Vagina (tissue), 2 donors: ENCODE data around the gene C16orf95. TPM values are rescaled to one million over a fixed set of nuclear protein-coding genes. Genes with fewer than 3 reads are reported as not detected.
A peak's percentile ranks its signal among the peaks of the same experiment; 100 is the strongest.

Source experiments
- DNase-seq, 2 donors: peaks; one replicate each; pipeline ENCODE4 v3.0.0-alpha.2; 2017; ENCODE audit errors: extremely low spot score in 2 of 2
- H3K27ac ChIP-seq: fragments of 200-600 bp; sonication (generic); one replicate; pipeline ENCODE4 v1.5.1; 2019
- H3K27me3 ChIP-seq: fragments of 200-600 bp; sonication (generic); one replicate; pipeline ENCODE4 v1.5.1; 2019
- H3K36me3 ChIP-seq, 2 donors: fragments of 200-600 bp; sonication (generic); one replicate each; pipeline ENCODE4 v1.5.1; 2017 to 2019
- H3K4me1 ChIP-seq: fragments of 200-600 bp; sonication (generic); one replicate; pipeline ENCODE4 v1.5.1; 2019
- H3K4me3 ChIP-seq, 2 donors: fragments of 200-600 bp; sonication (generic); 1 replicate in 1 of 2; 2 replicates in 1 of 2; pipeline ENCODE4 v1.5.1; 2016 to 2019
- H3K9me3 ChIP-seq: fragments of 200-600 bp; sonication (generic); one replicate; pipeline ENCODE4 v1.5.1; 2019
- CTCF ChIP-seq, 3 experiments: fragments of 450-650 bp in 2 of 3; fragments of 200-600 bp in 1 of 3; sonication (generic) in 1 of 3; IDR thresholded peaks; one replicate each; pipeline ENCODE4 v1.5.1; 2017 to 2019; ENCODE audit warnings: antibody characterized with exemption in 3 of 3, mild to moderate bottlenecking in 2 of 3, moderate library complexity in 2 of 3
- POLR2A ChIP-seq, 2 donors: fragments of 450-650 bp; IDR thresholded peaks; one replicate each; pipeline ENCODE4 v1.6.1; 2017; ENCODE audit warnings: antibody characterized with exemption in 2 of 2, mild to moderate bottlenecking in 2 of 2, moderate library complexity in 2 of 2
- POLR2AphosphoS5 ChIP-seq, 2 donors: sonication (generic); formaldehyde crosslinking; IDR thresholded peaks; one replicate each; pipeline ENCODE4 v1.9.0; 2017; ENCODE audit warnings: antibody characterized with exemption in 2 of 2, mild to moderate bottlenecking in 2 of 2, low read depth in 1 of 2; ENCODE audit not compliant: insufficient read depth in 1 of 2
- intact Hi-C: fragments of 100-400 bp; cut with DNase I; formaldehyde crosslinking; loops from one replicate; pipeline ENCODE4 v1.15.1; 2023
- total RNA-seq: library from RNA; depleted of rRNA; stranded (reverse); fragments of >200 nt; gene quantifications from one replicate; pipeline ENCODE4 v1.2.3, GENCODE V29; 2016

Gene C16orf95
- total RNA-seq, 1 donor from 2014 or later, result 1.5 TPM

GRCh38 chr16:87319997-87320491, 2.9 kb upstream of the C16orf95 start:
- Histone ChIP-seq H3K9me3 (no peaks in the 10 kb centered on the region), H3K27me3 (no peaks in the 10 kb centered on the region), H3K36me3 (no peaks in the 10 kb centered on the region), H3K27ac (no peak overlapping the region), H3K4me3 (no peak overlapping the region), H3K4me1 (peaks cover 18% of the 10 kb centered on the region)
- DNase-seq, result no peak
- TF ChIP-seq CTCF (IDR thresholded peaks at IDR 0.05) (no peak), POLR2AphosphoS5 (IDR thresholded peaks at IDR 0.05; ENCODE audit: insufficient read depth in 1 of 2, low read depth in 1 of 2) (no peak), POLR2A (IDR thresholded peaks at IDR 0.05) (no peak)
- intact Hi-C loops, result no loop called here

- no peak overlapping the region for H3K4me3 ChIP-seq
- TF ChIP-seq POLR2AphosphoS5 (IDR thresholded peaks at IDR 0.05; ENCODE audit: insufficient read depth in 1 of 2, low read depth in 1 of 2), result no peak
- TF ChIP-seq CTCF (IDR thresholded peaks at IDR 0.05), result no peak
- no peak for TF ChIP-seq POLR2A (IDR thresholded peaks at IDR 0.05)
- H3K27ac ChIP-seq, result no peak overlapping the region
- no peaks in the 10 kb centered on the region for H3K9me3 ChIP-seq
- no peaks in the 10 kb centered on the region for H3K27me3 ChIP-seq
- DNase-seq, result no peak
- no peaks in the 10 kb centered on the region for H3K36me3 ChIP-seq
- intact Hi-C loops, result no loop called here
- peaks cover 14% of the 10 kb centered on the region for H3K4me1 ChIP-seq
Observed at GRCh38 chr16:87319011-87319410, 1.8 kb upstream of the C16orf95 start.

- Histone ChIP-seq H3K4me1 (peaks cover 14% of the 10 kb centered on the region), H3K27ac (peak overlapping the region; percentile 89), H3K9me3 (no peaks in the 10 kb centered on the region), H3K27me3 (no peaks in the 10 kb centered on the region), H3K4me3 (peak overlapping the region; percentile 65 to 89), H3K36me3 (no peaks in the 10 kb centered on the region)
- intact Hi-C loops, result loop anchor here (1.0 kb wide), 1 partner anchor 74 kb away; the partner anchor contains the start of gene MAP1LC3B
- no peak for DNase-seq
- no peak for TF ChIP-seq POLR2A (IDR thresholded peaks at IDR 0.05)
- TF ChIP-seq POLR2AphosphoS5 (IDR thresholded peaks at IDR 0.05; ENCODE audit: insufficient read depth in 1 of 2, low read depth in 1 of 2), result peak in 1 of 2 donors; percentile 67
- TF ChIP-seq CTCF (IDR thresholded peaks at IDR 0.05), result no peak
Observed at GRCh38 chr16:87317750-87318644, 805 bp upstream of the C16orf95 start.

GRCh38 chr16:87316450-87316922, 706 bp downstream of the C16orf95 start:
- Histone ChIP-seq H3K27ac (peak overlapping the region; percentile 89), H3K27me3 (no peaks in the 10 kb centered on the region), H3K36me3 (no peaks in the 10 kb centered on the region), H3K4me3 (peak overlapping the region; percentile 65 to 89), H3K9me3 (no peaks in the 10 kb centered on the region), H3K4me1 (peaks cover 14% of the 10 kb centered on the region)
- TF ChIP-seq POLR2AphosphoS5 (IDR thresholded peaks at IDR 0.05; ENCODE audit: insufficient read depth in 1 of 2, low read depth in 1 of 2) (no peak), CTCF (IDR thresholded peaks at IDR 0.05) (no peak), POLR2A (IDR thresholded peaks at IDR 0.05) (no peak)
- DNase-seq, result no peak
- intact Hi-C loops, result no loop called here
